ENCODE measurements around the gene SAPCD2. TPM values are rescaled to one million over a fixed set of nuclear protein-coding genes. Genes with fewer than 3 reads are reported as not detected.

Gene SAPCD2
- total and polyA plus RNA-seq, 2 of the 4 experiments (the other 2 are of a cell fraction) = 3.4 to 4.9 TPM

DNA sequence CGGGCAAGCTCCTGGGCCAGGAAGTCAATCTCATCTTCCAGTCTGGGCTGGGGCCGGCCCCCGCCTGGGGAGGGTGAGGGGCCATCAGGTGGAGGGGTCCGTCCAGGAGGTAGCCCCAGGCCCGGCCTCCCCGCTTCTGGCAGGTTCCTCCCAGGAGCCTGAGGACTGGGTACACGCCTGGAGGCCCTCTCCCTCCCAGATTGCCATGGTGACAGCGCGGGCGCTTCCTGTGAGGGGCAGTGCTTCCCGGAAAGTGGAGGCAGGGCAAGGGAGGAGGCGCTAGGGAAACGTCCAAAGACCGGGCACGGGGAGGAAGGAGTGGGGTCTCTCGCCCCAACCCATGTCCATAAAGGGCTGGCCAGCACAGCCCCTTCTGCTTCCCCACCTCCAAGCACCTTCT is 29.2 kb downstream of the SAPCD2 start:
- Histone ChIP-seq H3K36me3 (ENCODE audit: control insufficient read depth, insufficient read depth, low read length) (peaks cover 17% of the 10 kb centered on the region), H4K91ac (ENCODE audit: insufficient read depth, low read depth, low read length) (no peak overlapping the region), H4K8ac (ENCODE audit: low read depth in 2 of 2, low read length in 2 of 2) (no peak overlapping the region), H3K4me1 (ENCODE audit: control insufficient read depth, insufficient read depth, low read length) (peaks cover 11% of the 10 kb centered on the region), H3K27ac (ENCODE audit: insufficient read depth, low read length) (no peak overlapping the region), H3K79me1 (ENCODE audit: low read depth in 1 of 2, low read length in 2 of 2) (peaks cover 5 to 16% of the 10 kb centered on the region in 2 experiments; a peak in 3 of 4 replicates), H3K9ac (ENCODE audit: low read depth, low read length) (no peak overlapping the region), H4K20me1 (ENCODE audit: insufficient read depth, low read length) (peaks cover 30% of the 10 kb centered on the region), H2BK15ac (ENCODE audit: low read depth, low read length) (no peak overlapping the region), H3K18ac (ENCODE audit: low read depth, low read length) (no peak overlapping the region), H3K4me3 (ENCODE audit: insufficient read depth, low read depth, low read length) (no peak overlapping the region), H2BK120ac (ENCODE audit: low read depth, low read length) (no peak overlapping the region), H2AK5ac (ENCODE audit: low read depth, low read length) (no peak overlapping the region), H2AK9ac (replicated peaks; ENCODE audit: low read depth, low read length, poor library complexity) (no peak overlapping the region), H3K9me3 (ENCODE audit: control insufficient read depth, insufficient read depth, low read length) (no peaks in the 10 kb centered on the region), H2BK20ac (ENCODE audit: low read depth, low read length) (no peak overlapping the region), H3K4ac (ENCODE audit: low read depth, low read length) (no peak overlapping the region), H4K5ac (ENCODE audit: low read depth, low read length) (no peak overlapping the region), H3K4me2 (ENCODE audit: low read depth, low read length) (no peak overlapping the region), H3K27me3 (ENCODE audit: control insufficient read depth, insufficient read depth, low read length) (no peaks in the 10 kb centered on the region), H3K23ac (ENCODE audit: low read depth, low read length) (no peak overlapping the region), H3K9me1 (ENCODE audit: insufficient read depth, low read length) (no peaks in the 10 kb centered on the region), H3K14ac (replicated peaks; ENCODE audit: low read depth, low read length) (no peak overlapping the region), H2BK5ac (ENCODE audit: low read depth, low read length, poor library complexity, severe bottlenecking) (no peak overlapping the region), H2AFZ (replicated peaks; ENCODE audit: low read length, poor library complexity) (no peak overlapping the region), H3K56ac (ENCODE audit: extremely low read depth, insufficient read depth, low read length) (no peak overlapping the region)
- intact Hi-C loops (cut with micrococcal nuclease) = no loop called here
- DNase-seq (no peak), ATAC-seq (ENCODE audit: low read depth) (no peak)
- CTCF ChIA-PET = no interaction called here
- POLR2A ChIA-PET (ENCODE audit: unreplicated experiment) = no interaction called here
- BruUV-seq (replicated peaks) = no TSS peak
- TF ChIP-seq CTCF (conservative IDR thresholded peaks at IDR 0.05; ENCODE audit: low read depth, low read length) = no peak
- no peak for TF ChIP-seq RFX5 (IDR thresholded peaks at IDR 0.05; ENCODE audit: low read depth, low read length)
- TF ChIP-seq RAD21 (IDR thresholded peaks at IDR 0.05; ENCODE audit: low read length) = no peak
- TF ChIP-seq MAFK (IDR thresholded peaks at IDR 0.05; ENCODE audit: low read depth, low read length) = no peak
- TF ChIP-seq MAZ (IDR thresholded peaks at IDR 0.05; ENCODE audit: borderline replicate concordance, low read depth, low read length) = no peak
- TF ChIP-seq ELK1 (IDR thresholded peaks at IDR 0.05; ENCODE audit: borderline replicate concordance, low read depth, low read length) = no peak
- no peak for TF ChIP-seq CHD1 (IDR thresholded peaks at IDR 0.05; ENCODE audit: low read depth, low read length)
- TF ChIP-seq BHLHE40 (IDR thresholded peaks at IDR 0.05; ENCODE audit: low read depth, low read length) = no peak
- TF ChIP-seq CEBPB (IDR thresholded peaks at IDR 0.05; ENCODE audit: low read depth, low read length) = no peak
- no peak for TF ChIP-seq RCOR1 (IDR thresholded peaks at IDR 0.05; ENCODE audit: insufficient replicate concordance, low read length)
- no peak for TF ChIP-seq POLR2A (IDR thresholded peaks at IDR 0.05; ENCODE audit: low read depth, low read length)
- no peak for TF ChIP-seq FOS (IDR thresholded peaks at IDR 0.05; ENCODE audit: low read depth, low read length)
- TF ChIP-seq MXI1 (IDR thresholded peaks at IDR 0.05; ENCODE audit: borderline replicate concordance, low read depth, low read length) = no peak
- no peak for TF ChIP-seq USF2 (IDR thresholded peaks at IDR 0.05; ENCODE audit: low read depth, low read length)
- dilution Hi-C loops (cut with HindIII; ENCODE audit: low sequenced_read_pairs, unreplicated experiment) = no loop called here
- WGBS, 2 experiments (ENCODE audit: extremely low coverage in 2 of 2, insufficient read length in 1 of 2) = 42% methylated on average over 2 of the region's 16 CpGs; no CpG with 5 or more reads in 1 of the 2 experiments
- in situ Hi-C loops (cut with MboI; ENCODE audit: low sequenced_read_pairs) = no loop called here
